ENCODE results near the gene NOLC1. TPM values are rescaled to one million over a fixed set of nuclear protein-coding genes. Genes with fewer than 3 reads are reported as not detected.

The NOLC1 gene
- total and polyA plus RNA-seq, 2 of the 13 experiments (the other 11 are each of a cell fraction or from before 2014, with no cell fraction given), result 50.6 to 81.0 TPM

DNA sequence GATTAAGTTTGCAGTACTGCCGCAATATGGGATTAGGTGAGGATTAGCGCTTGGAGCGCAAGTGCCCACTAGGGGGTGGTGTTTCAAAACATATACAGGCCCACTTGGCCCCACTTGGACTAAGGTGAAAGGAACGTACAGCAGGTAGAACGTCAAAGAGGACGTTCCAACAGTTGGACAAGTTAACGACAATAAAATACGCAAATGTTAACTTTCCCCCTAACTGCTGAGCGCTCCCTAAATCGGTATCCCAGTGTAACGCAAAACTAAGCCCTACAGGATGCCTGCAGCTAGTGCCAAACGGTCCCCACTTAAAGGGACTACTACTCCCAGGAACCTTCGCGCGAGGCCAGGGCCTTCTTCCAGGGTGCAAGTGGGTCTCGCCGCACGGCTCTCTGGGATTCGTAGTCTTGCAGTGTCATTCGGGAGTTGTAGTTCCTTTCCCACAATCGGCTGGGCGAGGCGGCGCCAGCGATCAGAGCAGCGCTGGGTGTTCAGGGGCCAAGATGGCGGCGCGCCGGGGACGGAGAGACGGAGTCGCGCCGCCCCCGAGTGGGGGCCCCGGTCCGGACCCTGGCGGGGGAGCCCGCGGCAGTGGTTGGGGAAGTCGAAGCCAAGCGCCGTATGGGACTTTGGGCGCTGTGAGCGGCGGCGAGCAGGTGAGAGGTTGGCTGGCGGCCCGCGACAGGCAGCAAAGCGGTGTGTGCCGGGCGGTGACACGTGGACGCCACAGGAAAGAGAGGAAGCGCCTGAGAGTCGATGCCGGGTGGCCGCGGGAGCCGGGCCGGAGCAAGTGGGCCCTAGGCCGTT lies 19.4 kb upstream of the NOLC1 start, which contains the start of gene PPRC1 (continued):
- TF ChIP-seq, protein P1, sequence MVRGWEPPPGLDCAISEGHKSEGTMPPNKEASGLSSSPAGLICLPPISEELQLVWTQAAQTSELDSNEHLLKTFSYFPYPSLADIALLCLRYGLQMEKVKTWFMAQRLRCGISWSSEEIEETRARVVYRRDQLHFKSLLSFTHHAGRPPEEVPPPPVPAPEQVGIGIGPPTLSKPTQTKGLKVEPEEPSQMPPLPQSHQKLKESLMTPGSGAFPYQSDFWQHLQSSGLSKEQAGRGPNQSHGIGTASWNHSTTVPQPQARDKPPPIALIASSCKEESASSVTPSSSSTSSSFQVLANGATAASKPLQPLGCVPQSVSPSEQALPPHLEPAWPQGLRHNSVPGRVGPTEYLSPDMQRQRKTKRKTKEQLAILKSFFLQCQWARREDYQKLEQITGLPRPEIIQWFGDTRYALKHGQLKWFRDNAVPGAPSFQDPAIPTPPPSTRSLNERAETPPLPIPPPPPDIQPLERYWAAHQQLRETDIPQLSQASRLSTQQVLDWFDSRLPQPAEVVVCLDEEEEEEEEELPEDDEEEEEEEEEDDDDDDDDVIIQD (CRISPR knock-in tag; IDR thresholded peaks at IDR 0.05; ENCODE audit: low read depth), result no peak; the same call in 1 of the 2 replicates
- TF ChIP-seq ZNF768 (CRISPR knock-in tag; IDR thresholded peaks at IDR 0.05), result no peak; the same call in 1 of the 2 replicates
- TF ChIP-seq ZNF776 (CRISPR knock-in tag; IDR thresholded peaks at IDR 0.05), result no peak
- no peak for TF ChIP-seq EED (CRISPR knock-in tag; IDR thresholded peaks at IDR 0.05)
- TF ChIP-seq ZNF766 (CRISPR knock-in tag; IDR thresholded peaks at IDR 0.05; ENCODE audit: borderline replicate concordance), result no peak
- TF ChIP-seq, protein P2, sequence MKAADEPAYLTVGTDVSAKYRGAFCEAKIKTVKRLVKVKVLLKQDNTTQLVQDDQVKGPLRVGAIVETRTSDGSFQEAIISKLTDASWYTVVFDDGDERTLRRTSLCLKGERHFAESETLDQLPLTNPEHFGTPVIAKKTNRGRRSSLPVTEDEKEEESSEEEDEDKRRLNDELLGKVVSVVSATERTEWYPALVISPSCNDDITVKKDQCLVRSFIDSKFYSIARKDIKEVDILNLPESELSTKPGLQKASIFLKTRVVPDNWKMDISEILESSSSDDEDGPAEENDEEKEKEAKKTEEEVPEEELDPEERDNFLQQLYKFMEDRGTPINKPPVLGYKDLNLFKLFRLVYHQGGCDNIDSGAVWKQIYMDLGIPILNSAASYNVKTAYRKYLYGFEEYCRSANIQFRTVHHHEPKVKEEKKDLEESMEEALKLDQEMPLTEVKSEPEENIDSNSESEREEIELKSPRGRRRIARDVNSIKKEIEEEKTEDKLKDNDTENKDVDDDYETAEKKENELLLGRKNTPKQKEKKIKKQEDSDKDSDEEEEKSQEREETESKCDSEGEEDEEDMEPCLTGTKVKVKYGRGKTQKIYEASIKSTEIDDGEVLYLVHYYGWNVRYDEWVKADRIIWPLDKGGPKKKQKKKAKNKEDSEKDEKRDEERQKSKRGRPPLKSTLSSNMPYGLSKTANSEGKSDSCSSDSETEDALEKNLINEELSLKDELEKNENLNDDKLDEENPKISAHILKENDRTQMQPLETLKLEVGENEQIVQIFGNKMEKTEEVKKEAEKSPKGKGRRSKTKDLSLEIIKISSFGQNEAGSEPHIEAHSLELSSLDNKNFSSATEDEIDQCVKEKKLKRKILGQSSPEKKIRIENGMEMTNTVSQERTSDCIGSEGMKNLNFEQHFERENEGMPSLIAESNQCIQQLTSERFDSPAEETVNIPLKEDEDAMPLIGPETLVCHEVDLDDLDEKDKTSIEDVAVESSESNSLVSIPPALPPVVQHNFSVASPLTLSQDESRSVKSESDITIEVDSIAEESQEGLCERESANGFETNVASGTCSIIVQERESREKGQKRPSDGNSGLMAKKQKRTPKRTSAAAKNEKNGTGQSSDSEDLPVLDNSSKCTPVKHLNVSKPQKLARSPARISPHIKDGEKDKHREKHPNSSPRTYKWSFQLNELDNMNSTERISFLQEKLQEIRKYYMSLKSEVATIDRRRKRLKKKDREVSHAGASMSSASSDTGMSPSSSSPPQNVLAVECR (CRISPR knock-in tag; IDR thresholded peaks at IDR 0.05; ENCODE audit: borderline replicate concordance), result peak; percentile 95
- no peak; the same call in 1 of the 2 replicates for TF ChIP-seq ESRRA (CRISPR knock-in tag; IDR thresholded peaks at IDR 0.05; ENCODE audit: low read depth)
- no peak for TF ChIP-seq KDM6A (CRISPR knock-in tag; IDR thresholded peaks at IDR 0.05; ENCODE audit: low read depth)
- TF ChIP-seq ETV5 (CRISPR knock-in tag; IDR thresholded peaks at IDR 0.05; ENCODE audit: borderline replicate concordance), result peak; percentile 30; the same call in 1 of the 2 replicates
- TF ChIP-seq ZNF713 (CRISPR knock-in tag; IDR thresholded peaks at IDR 0.05), result 0 out of 2 replicates have a peak, but pooled peaks have one; percentile 75
- TF ChIP-seq RELA (CRISPR knock-in tag; IDR thresholded peaks at IDR 0.05), result no peak
- TF ChIP-seq, protein P3, sequence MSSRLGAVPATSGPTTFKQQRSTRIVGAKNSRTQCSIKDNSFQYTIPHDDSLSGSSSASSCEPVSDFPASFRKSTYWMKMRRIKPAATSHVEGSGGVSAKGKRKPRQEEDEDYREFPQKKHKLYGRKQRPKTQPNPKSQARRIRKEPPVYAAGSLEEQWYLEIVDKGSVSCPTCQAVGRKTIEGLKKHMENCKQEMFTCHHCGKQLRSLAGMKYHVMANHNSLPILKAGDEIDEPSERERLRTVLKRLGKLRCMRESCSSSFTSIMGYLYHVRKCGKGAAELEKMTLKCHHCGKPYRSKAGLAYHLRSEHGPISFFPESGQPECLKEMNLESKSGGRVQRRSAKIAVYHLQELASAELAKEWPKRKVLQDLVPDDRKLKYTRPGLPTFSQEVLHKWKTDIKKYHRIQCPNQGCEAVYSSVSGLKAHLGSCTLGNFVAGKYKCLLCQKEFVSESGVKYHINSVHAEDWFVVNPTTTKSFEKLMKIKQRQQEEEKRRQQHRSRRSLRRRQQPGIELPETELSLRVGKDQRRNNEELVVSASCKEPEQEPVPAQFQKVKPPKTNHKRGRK (CRISPR knock-in tag; IDR thresholded peaks at IDR 0.05), result no peak
- no peak for TF ChIP-seq PLRG1 (conservative IDR thresholded peaks at IDR 0.05)
- TF ChIP-seq MXD3 (CRISPR knock-in tag; IDR thresholded peaks at IDR 0.05), result peak; percentile 24; the same call in 1 of the 2 replicates
- TF ChIP-seq, protein P4, sequence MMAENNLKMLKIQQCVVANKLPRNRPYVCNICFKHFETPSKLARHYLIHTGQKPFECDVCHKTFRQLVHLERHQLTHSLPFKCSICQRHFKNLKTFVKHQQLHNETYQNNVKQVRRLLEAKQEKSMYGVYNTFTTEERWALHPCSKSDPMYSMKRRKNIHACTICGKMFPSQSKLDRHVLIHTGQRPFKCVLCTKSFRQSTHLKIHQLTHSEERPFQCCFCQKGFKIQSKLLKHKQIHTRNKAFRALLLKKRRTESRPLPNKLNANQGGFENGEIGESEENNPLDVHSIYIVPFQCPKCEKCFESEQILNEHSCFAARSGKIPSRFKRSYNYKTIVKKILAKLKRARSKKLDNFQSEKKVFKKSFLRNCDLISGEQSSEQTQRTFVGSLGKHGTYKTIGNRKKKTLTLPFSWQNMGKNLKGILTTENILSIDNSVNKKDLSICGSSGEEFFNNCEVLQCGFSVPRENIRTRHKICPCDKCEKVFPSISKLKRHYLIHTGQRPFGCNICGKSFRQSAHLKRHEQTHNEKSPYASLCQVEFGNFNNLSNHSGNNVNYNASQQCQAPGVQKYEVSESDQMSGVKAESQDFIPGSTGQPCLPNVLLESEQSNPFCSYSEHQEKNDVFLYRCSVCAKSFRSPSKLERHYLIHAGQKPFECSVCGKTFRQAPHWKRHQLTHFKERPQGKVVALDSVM (CRISPR knock-in tag; IDR thresholded peaks at IDR 0.05), result no peak; the same call in 1 of the 2 replicates
- TF ChIP-seq ZNF549 (CRISPR knock-in tag; IDR thresholded peaks at IDR 0.05), result no peak
- peak; percentile 91; the same call in 1 of the 2 replicates for TF ChIP-seq HOXA3 (CRISPR knock-in tag; IDR thresholded peaks at IDR 0.05)
- no peak for TF ChIP-seq ZNF550 (CRISPR knock-in tag; IDR thresholded peaks at IDR 0.05; ENCODE audit: borderline replicate concordance)
- TF ChIP-seq LCORL (IDR thresholded peaks at IDR 0.05), result no peak
- peak; percentile 58; the same call in 1 of the 2 replicates for TF ChIP-seq LCORL (CRISPR knock-in tag; IDR thresholded peaks at IDR 0.05)
- TF ChIP-seq ZNF678 (CRISPR knock-in tag; IDR thresholded peaks at IDR 0.05), result no peak

All from HepG2 (cell line).